22Rv1 (cell line): ENCODE results near the gene DNM3.

Source experiments
- CTCF ChIP-seq: fragments of 450-650 bp; IDR thresholded peaks from 2 replicates; pipeline ENCODE4 v1.5.1; 2017; ENCODE audit warnings: mild to moderate bottlenecking
- ZFX ChIP-seq: fragments of 450-650 bp; IDR thresholded peaks from 2 replicates; pipeline ENCODE4 v1.6.1; 2017; ENCODE audit warnings: antibody characterized with exemption, borderline replicate concordance

- TF ChIP-seq CTCF: no peak
- TF ChIP-seq ZFX: no peak
Measured at GRCh38 chr1:172425339-172425738, 584.0 kb downstream of the DNM3 start.
